ACC112 (cell line): ENCODE results near the gene ST6GALNAC4.

Experiments used
- H2AFZ ChIP-seq: fragments of 200-600 bp; sonication (generic); one replicate; pipeline ENCODE4 v1.6.0; 2017; ENCODE audit warnings: antibody characterized with exemption, low read length; ENCODE audit not compliant: unreplicated experiment
- H3K27ac ChIP-seq: fragments of 200-600 bp; sonication (generic); 2 replicates; pipeline ENCODE4 v1.5.1; 2014; ENCODE audit warnings: low read depth, mild to moderate bottlenecking, antibody characterized with exemption, low read length, moderate library complexity
- H3K27me3 ChIP-seq: fragments of 200-600 bp; sonication (generic); 2 replicates; pipeline ENCODE4 v1.6.1; 2014; ENCODE audit warnings: mild to moderate bottlenecking, antibody characterized with exemption, low read length, moderate library complexity, mixed read lengths; ENCODE audit not compliant: insufficient read depth
- H3K36me3 ChIP-seq: fragments of 200-600 bp; sonication (generic); 2 replicates; pipeline ENCODE4 v1.6.1; 2016; ENCODE audit warnings: mild to moderate bottlenecking, antibody characterized with exemption, low read length, moderate library complexity, mixed read lengths; ENCODE audit not compliant: insufficient read depth
- H3K4me1 ChIP-seq: fragments of 200-600 bp; sonication (generic); one replicate; pipeline ENCODE4 v1.6.1; 2016; ENCODE audit warnings: low read length, mixed read lengths; ENCODE audit not compliant: insufficient read depth, unreplicated experiment, control insufficient read depth
- H3K4me3 ChIP-seq: fragments of 200-600 bp; sonication (generic); 2 replicates; pipeline ENCODE4 v1.5.1; 2014; ENCODE audit warnings: mild to moderate bottlenecking, low read depth, low read length
- H3K79me2 ChIP-seq: fragments of 200-600 bp; sonication (generic); one replicate; pipeline ENCODE4 v1.6.0; 2016; ENCODE audit warnings: low read length; ENCODE audit not compliant: control insufficient read depth, unreplicated experiment, insufficient read depth

ST6GALNAC4 gene

GRCh38 chr9:127945942-127946341 is 29.1 kb upstream of the ST6GALNAC4 start:
- no peak overlapping the region for H3K27ac ChIP-seq
- no peaks in the 10 kb centered on the region for H3K27me3 ChIP-seq
- no peaks in the 10 kb centered on the region for H3K36me3 ChIP-seq

DNA sequence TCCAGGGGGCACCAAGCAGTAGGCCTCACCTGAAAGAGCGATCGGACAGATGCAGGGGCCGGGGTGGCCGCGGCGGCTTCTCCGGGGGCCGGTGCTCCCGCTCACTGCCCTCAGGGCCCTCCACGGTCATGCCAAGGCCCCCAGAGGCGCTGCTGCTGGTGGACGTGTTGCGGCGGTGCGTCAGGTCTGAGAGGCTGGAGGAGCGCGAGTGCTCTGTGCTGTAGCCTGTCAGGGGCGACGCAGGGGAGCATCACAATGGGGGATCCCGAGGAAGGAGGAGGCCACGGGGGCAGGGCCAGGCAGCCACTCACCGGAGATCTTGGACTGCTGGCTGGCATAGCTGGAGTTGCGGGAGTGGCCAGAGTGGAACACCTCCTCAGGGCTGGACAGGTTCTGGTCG is 28.5 kb upstream of the ST6GALNAC4 start:
- Histone ChIP-seq H3K4me3 (no peak overlapping the region), H3K4me1 (no peaks in the 10 kb centered on the region), H3K27ac (no peak overlapping the region), H2AFZ (no peak overlapping the region), H3K79me2 (no peaks in the 10 kb centered on the region), H3K36me3 (no peaks in the 10 kb centered on the region), H3K27me3 (no peaks in the 10 kb centered on the region)

More at GRCh38 chr9:127945942-127946341, 29.1 kb upstream of the ST6GALNAC4 start:
- no peak overlapping the region for H3K4me3 ChIP-seq
- no peak overlapping the region for H2AFZ ChIP-seq
- H3K79me2 ChIP-seq = no peaks in the 10 kb centered on the region
- H3K4me1 ChIP-seq = no peaks in the 10 kb centered on the region

GRCh38 chr9:127944586-127945218 is 27.9 kb upstream of the ST6GALNAC4 start:
- Histone ChIP-seq H3K79me2 (no peaks in the 10 kb centered on the region), H3K27ac (no peak overlapping the region), H3K36me3 (no peaks in the 10 kb centered on the region), H3K4me1 (no peaks in the 10 kb centered on the region), H2AFZ (no peak overlapping the region), H3K27me3 (no peaks in the 10 kb centered on the region), H3K4me3 (no peak overlapping the region)

GRCh38 chr9:127943731-127944144 is 26.9 kb upstream of the ST6GALNAC4 start:
- Histone ChIP-seq H3K79me2 (no peaks in the 10 kb centered on the region), H3K4me1 (no peaks in the 10 kb centered on the region), H3K4me3 (no peak overlapping the region), H3K27ac (no peak overlapping the region), H2AFZ (no peak overlapping the region), H3K27me3 (no peaks in the 10 kb centered on the region), H3K36me3 (no peaks in the 10 kb centered on the region)

- Histone ChIP-seq H3K27ac (no peak overlapping the region), H3K27me3 (no peaks in the 10 kb centered on the region), H3K36me3 (no peaks in the 10 kb centered on the region), H3K4me3 (no peak overlapping the region), H3K79me2 (no peaks in the 10 kb centered on the region), H3K4me1 (no peaks in the 10 kb centered on the region), H2AFZ (no peak overlapping the region)
Measured at GRCh38 chr9:127943011-127943662, 26.3 kb upstream of the ST6GALNAC4 start.

- H3K27ac ChIP-seq = no peak overlapping the region
- H3K79me2 ChIP-seq = peaks cover 1% of the 10 kb centered on the region
- no peak overlapping the region for H3K4me3 ChIP-seq
- H2AFZ ChIP-seq = no peak overlapping the region
- H3K36me3 ChIP-seq = no peaks in the 10 kb centered on the region
- no peaks in the 10 kb centered on the region for H3K27me3 ChIP-seq
- H3K4me1 ChIP-seq = no peaks in the 10 kb centered on the region
Measured at GRCh38 chr9:127942216-127943010, 25.6 kb upstream of the ST6GALNAC4 start.

DNA sequence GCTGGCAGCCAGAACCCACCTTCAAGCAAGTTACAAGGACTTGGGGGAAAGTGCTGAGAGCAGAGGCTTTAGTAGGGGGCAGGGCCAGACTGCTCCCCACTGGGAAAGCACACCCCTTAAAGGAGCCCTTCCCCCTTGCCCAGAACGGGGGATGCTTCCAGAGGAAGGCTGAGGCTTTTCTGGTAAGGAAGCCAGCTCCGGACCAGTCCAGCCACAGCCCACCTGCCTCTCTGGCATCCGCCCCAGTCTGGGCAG is 25.0 kb upstream of the ST6GALNAC4 start:
- Histone ChIP-seq H3K36me3 (no peaks in the 10 kb centered on the region), H3K4me1 (no peaks in the 10 kb centered on the region), H3K79me2 (peaks cover 6% of the 10 kb centered on the region), H2AFZ (no peak overlapping the region), H3K27me3 (no peaks in the 10 kb centered on the region), H3K4me3 (no peak overlapping the region), H3K27ac (no peak overlapping the region)

- Histone ChIP-seq H3K27me3 (no peaks in the 10 kb centered on the region), H3K4me3 (no peak overlapping the region), H3K79me2 (peaks cover 12% of the 10 kb centered on the region), H3K4me1 (peaks cover 5% of the 10 kb centered on the region), H3K27ac (no peak overlapping the region), H3K36me3 (no peaks in the 10 kb centered on the region), H2AFZ (no peak overlapping the region)
Measured at GRCh38 chr9:127941062-127941960, 24.5 kb upstream of the ST6GALNAC4 start.

DNA sequence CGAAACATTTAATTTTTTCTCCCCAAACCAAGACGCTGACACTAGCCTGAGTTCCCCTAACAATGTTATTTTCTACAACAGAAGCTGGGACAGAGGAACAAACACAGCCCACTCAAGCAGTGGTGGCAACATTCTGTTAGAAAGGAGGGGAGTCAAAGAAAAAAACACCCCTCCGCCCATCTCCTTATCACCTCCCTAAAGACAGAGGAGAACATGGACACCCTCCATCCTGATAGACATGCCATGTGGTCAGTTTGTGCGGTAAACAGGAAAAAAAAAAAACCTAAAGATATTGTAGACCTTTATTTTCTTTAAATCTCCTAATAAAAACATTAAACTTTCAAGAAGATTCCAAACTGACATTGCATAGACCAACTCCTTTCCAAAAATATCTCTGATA is 23.8 kb upstream of the ST6GALNAC4 start:
- Histone ChIP-seq H3K27me3 (no peaks in the 10 kb centered on the region), H2AFZ (no peak overlapping the region), H3K4me1 (peaks cover 12% of the 10 kb centered on the region), H3K36me3 (no peaks in the 10 kb centered on the region), H3K79me2 (peaks cover 19% of the 10 kb centered on the region), H3K4me3 (no peak overlapping the region), H3K27ac (no peak overlapping the region)

DNA sequence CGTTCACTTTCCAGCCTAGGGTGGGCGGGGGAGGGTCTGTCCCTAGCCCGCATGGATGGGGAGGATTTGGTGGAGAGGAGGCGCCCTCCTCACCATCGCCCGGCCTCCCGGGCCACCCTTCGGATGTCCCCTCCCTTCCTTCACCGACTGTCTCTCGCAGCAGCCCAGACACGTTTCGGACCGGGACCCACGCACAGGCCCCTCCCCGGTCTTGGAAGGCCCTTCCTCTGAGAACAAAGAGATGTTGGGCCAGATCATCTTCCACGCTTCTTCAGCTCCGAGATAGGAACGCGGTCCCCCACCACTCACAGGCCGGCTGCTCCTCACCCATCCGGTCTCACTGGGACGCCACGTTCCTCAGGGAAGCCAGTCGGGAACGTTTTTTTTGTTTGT is 21.5 kb upstream of the ST6GALNAC4 start:
- Histone ChIP-seq H2AFZ (no peak overlapping the region), H3K4me1 (peaks cover 20% of the 10 kb centered on the region), H3K4me3 (peak overlapping the region; percentile 86; the same call in 1 of the 2 replicates), H3K27me3 (no peaks in the 10 kb centered on the region), H3K79me2 (peaks cover 35% of the 10 kb centered on the region), H3K36me3 (no peaks in the 10 kb centered on the region), H3K27ac (no peak overlapping the region)
